ENCODE data around the gene ASB6. TPM values are rescaled to one million over a fixed set of nuclear protein-coding genes. Genes with fewer than 3 reads are reported as not detected.

The ASB6 gene
- total RNA-seq, 1 donor from 2014 or later, result 17.4 TPM

DNA sequence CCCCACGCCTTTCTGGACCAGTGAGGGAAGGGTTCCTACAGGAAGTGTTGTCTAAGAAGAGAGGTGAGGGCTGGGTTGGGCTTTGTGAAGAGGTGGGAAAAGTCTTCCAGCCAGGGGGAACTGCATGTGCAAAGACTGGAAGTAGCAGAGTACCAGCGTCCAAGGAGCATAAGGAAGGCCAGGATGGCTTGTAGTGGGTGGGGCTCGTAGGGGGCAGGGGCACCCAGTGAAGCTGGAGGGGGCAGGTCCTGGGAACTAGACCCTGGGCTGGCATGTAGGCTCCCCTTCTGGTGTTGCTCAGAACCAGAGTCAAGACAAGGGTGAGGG is 43.9 kb upstream of the ASB6 start:
- no peak for DNase-seq (ENCODE audit: low spot score)
- Mint-ChIP-seq H3K4me3 (ENCODE audit: unreplicated experiment) (no peak overlapping the region), H3K27me3 (ENCODE audit: low read depth) (peaks cover 2% of the 10 kb centered on the region), H3K4me1 (ENCODE audit: low read depth) (no peaks in the 10 kb centered on the region), H3K9me3 (ENCODE audit: low read depth) (no peaks in the 10 kb centered on the region), H3K36me3 (ENCODE audit: low read depth) (no peaks in the 10 kb centered on the region), H3K27ac (ENCODE audit: unreplicated experiment) (no peak overlapping the region)
- TF ChIP-seq, protein P1, sequence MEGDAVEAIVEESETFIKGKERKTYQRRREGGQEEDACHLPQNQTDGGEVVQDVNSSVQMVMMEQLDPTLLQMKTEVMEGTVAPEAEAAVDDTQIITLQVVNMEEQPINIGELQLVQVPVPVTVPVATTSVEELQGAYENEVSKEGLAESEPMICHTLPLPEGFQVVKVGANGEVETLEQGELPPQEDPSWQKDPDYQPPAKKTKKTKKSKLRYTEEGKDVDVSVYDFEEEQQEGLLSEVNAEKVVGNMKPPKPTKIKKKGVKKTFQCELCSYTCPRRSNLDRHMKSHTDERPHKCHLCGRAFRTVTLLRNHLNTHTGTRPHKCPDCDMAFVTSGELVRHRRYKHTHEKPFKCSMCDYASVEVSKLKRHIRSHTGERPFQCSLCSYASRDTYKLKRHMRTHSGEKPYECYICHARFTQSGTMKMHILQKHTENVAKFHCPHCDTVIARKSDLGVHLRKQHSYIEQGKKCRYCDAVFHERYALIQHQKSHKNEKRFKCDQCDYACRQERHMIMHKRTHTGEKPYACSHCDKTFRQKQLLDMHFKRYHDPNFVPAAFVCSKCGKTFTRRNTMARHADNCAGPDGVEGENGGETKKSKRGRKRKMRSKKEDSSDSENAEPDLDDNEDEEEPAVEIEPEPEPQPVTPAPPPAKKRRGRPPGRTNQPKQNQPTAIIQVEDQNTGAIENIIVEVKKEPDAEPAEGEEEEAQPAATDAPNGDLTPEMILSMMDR (IDR thresholded peaks at IDR 0.05), result no peak

DNA sequence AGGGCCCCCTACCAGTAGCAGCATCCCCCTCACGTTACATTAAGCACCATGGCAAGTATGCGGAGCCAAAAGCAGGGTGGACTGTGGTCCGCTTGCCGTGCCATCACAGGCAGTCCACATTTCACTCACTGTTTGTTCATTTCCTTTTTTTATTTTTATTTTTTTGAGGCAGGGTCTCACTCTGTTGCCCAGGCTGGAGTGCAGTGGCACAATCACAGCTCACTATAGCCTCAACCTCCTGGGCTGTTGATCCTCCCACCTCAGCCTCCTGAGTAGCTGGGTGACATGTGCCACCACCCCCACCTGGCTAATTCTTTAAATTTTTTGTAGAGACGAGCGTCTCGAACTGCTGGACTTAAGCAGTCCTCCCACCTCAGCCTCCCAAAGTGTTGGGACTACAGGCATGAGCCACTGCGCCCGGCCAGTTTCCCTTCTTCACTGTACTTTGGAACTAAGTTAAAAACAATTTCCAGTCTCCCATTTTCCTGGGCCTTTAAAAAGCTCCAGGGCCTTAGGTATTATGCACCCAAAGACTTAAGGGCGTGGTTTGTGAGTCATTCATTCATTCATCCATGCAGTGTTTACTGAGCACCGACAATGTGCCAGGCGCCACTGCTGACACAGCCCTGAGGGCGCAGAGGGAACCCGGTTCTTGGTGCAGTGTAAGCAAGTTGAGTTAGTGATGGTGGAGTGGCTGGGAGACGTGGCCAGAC is 43.4 kb upstream of the ASB6 start:
- Mint-ChIP-seq H3K9me3 (ENCODE audit: low read depth) (no peaks in the 10 kb centered on the region), H3K36me3 (ENCODE audit: low read depth) (no peaks in the 10 kb centered on the region), H3K4me3 (ENCODE audit: unreplicated experiment) (no peak overlapping the region), H3K4me1 (ENCODE audit: low read depth) (no peaks in the 10 kb centered on the region), H3K27ac (ENCODE audit: unreplicated experiment) (no peak overlapping the region), H3K27me3 (ENCODE audit: low read depth) (peaks cover 4% of the 10 kb centered on the region)
- TF ChIP-seq, protein P1 (IDR thresholded peaks at IDR 0.05), result no peak
- no peak for DNase-seq (ENCODE audit: low spot score)

DNA sequence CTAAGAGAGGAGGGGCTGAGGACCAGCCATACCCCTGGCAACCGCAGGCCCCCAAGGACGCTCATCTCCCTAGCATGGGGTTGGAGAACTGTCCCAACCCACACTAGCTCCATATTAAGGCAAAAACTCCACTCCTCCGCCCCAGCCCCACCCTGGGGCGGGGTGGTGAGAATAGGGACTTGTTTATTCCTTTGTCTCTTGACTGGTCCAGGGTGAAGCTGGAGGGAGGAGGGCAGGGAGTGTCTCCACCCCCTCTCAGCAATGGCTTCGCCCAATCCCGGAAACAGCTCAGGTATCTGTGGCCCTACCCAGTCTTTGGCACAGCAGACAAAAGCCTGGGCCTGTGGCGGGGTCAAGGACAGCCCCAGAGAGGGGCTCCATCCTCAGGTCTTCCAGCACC is 40.4 kb upstream of the ASB6 start:
- Mint-ChIP-seq H3K36me3 (ENCODE audit: low read depth) (no peaks in the 10 kb centered on the region), H3K9me3 (ENCODE audit: low read depth) (no peaks in the 10 kb centered on the region), H3K4me1 (ENCODE audit: low read depth) (peaks cover 8% of the 10 kb centered on the region), H3K27ac (ENCODE audit: unreplicated experiment) (no peak overlapping the region), H3K4me3 (ENCODE audit: unreplicated experiment) (no peak overlapping the region), H3K27me3 (ENCODE audit: low read depth) (peaks cover 6% of the 10 kb centered on the region)
- DNase-seq (ENCODE audit: low spot score), result no peak
- TF ChIP-seq, protein P1 (IDR thresholded peaks at IDR 0.05), result no peak

DNA sequence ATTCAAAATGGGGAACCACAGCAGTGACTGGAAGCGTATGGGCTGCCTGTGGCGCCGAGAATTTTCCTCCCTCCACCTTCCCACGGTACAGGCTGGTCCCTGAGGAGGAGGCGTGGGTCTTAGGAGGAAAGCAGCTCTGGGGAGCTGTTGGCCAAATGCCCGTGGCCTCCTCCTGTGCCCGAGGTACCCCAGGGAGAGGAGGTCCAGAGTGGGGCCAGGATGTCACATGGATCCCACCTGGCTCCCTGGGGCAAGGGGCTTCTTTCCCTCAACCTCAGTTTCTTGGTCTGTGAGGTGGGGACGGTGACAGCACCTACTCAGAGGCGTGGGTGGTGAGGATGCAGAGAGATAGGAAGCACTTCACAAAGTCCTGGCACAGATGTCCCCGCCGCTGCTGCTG is 40.0 kb upstream of the ASB6 start:
- Mint-ChIP-seq H3K27me3 (ENCODE audit: low read depth) (peaks cover 8% of the 10 kb centered on the region), H3K27ac (ENCODE audit: unreplicated experiment) (no peak overlapping the region), H3K9me3 (ENCODE audit: low read depth) (no peaks in the 10 kb centered on the region), H3K4me3 (ENCODE audit: unreplicated experiment) (no peak overlapping the region), H3K36me3 (ENCODE audit: low read depth) (no peaks in the 10 kb centered on the region), H3K4me1 (ENCODE audit: low read depth) (peaks cover 13% of the 10 kb centered on the region)
- DNase-seq (ENCODE audit: low spot score), result no peak
- TF ChIP-seq, protein P1 (IDR thresholded peaks at IDR 0.05), result no peak

DNA sequence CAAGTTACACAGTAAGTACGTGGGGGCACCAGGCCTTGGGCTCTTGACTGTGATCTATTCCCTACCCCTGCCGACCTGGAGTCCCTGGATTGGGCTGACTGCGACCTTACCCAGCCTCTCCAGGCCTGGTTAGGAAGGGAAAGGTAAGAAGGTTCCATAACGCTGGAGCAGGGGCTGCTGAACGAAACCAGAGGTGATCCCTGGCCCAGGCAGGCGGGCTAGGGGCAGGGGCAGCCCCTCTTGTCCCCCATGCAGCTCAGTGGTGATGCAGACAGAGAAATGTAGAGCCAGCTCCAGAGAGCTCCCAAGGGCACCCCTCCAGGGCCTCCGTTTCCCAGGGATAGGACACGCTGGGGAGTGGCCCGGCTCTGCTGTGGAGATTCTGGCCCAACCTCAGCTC is 37.6 kb upstream of the ASB6 start:
- Mint-ChIP-seq H3K36me3 (ENCODE audit: low read depth) (no peaks in the 10 kb centered on the region), H3K27ac (ENCODE audit: unreplicated experiment) (no peak overlapping the region), H3K4me1 (ENCODE audit: low read depth) (peaks cover 15% of the 10 kb centered on the region), H3K9me3 (ENCODE audit: low read depth) (no peaks in the 10 kb centered on the region), H3K4me3 (ENCODE audit: unreplicated experiment) (no peak overlapping the region), H3K27me3 (ENCODE audit: low read depth) (peaks cover 13% of the 10 kb centered on the region)
- no peak for DNase-seq (ENCODE audit: low spot score)
- TF ChIP-seq, protein P1 (IDR thresholded peaks at IDR 0.05), result no peak
